Measurements from ENCODE around the gene KIF22. TPM values are rescaled to one million over a fixed set of nuclear protein-coding genes. Genes with fewer than 3 reads are reported as not detected.

KIF22 gene
- total and polyA plus RNA-seq, 9 of the 15 experiments (the other 6 are each of a cell fraction or from before 2014, with no cell fraction given): 8.7 to 232 (median 131) TPM

- TF ChIP-seq, protein P1, sequence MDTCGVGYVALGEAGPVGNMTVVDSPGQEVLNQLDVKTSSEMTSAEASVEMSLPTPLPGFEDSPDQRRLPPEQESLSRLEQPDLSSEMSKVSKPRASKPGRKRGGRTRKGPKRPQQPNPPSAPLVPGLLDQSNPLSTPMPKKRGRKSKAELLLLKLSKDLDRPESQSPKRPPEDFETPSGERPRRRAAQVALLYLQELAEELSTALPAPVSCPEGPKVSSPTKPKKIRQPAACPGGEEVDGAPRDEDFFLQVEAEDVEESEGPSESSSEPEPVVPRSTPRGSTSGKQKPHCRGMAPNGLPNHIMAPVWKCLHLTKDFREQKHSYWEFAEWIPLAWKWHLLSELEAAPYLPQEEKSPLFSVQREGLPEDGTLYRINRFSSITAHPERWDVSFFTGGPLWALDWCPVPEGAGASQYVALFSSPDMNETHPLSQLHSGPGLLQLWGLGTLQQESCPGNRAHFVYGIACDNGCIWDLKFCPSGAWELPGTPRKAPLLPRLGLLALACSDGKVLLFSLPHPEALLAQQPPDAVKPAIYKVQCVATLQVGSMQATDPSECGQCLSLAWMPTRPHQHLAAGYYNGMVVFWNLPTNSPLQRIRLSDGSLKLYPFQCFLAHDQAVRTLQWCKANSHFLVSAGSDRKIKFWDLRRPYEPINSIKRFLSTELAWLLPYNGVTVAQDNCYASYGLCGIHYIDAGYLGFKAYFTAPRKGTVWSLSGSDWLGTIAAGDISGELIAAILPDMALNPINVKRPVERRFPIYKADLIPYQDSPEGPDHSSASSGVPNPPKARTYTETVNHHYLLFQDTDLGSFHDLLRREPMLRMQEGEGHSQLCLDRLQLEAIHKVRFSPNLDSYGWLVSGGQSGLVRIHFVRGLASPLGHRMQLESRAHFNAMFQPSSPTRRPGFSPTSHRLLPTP (IDR thresholded peaks at IDR 0.05; ENCODE audit: borderline replicate concordance, extremely low read depth, insufficient read length): no peak
- no peak for TF ChIP-seq ZNF444 (CRISPR knock-in tag; IDR thresholded peaks at IDR 0.05)
- TF ChIP-seq, protein P2, sequence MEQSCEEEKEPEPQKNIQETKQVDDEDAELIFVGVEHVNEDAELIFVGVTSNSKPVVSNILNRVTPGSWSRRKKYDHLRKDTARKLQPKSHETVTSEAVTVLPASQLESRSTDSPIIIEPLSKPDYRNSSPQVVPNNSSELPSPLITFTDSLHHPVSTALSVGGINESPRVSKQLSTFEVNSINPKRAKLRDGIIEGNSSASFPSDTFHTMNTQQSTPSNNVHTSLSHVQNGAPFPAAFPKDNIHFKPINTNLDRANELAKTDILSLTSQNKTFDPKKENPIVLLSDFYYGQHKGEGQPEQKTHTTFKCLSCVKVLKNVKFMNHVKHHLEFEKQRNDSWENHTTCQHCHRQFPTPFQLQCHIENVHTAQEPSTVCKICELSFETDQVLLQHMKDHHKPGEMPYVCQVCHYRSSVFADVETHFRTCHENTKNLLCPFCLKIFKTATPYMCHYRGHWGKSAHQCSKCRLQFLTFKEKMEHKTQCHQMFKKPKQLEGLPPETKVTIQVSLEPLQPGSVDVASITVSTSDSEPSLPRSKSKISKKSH (CRISPR knock-in tag; IDR thresholded peaks at IDR 0.05): no peak
- TF ChIP-seq, protein P3, sequence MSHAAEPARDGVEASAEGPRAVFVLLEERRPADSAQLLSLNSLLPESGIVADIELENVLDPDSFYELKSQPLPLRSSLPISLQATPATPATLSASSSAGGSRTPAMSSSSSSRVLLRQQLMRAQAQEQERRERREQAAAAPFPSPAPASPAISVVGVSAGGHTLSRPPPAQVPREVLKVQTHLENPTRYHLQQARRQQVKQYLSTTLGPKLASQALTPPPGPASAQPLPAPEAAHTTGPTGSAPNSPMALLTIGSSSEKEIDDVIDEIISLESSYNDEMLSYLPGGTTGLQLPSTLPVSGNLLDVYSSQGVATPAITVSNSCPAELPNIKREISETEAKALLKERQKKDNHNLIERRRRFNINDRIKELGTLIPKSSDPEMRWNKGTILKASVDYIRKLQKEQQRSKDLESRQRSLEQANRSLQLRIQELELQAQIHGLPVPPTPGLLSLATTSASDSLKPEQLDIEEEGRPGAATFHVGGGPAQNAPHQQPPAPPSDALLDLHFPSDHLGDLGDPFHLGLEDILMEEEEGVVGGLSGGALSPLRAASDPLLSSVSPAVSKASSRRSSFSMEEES (CRISPR knock-in tag; IDR thresholded peaks at IDR 0.05): no peak
- no peak for TF ChIP-seq NCOA1 (IDR thresholded peaks at IDR 0.05; ENCODE audit: low read depth)
- TF ChIP-seq SIX5 (IDR thresholded peaks at IDR 0.05; ENCODE audit: borderline replicate concordance in 1 of 2, insufficient read depth in 1 of 2, low read depth in 1 of 2, low read length in 2 of 2): peak; percentile 68 to 73; a peak in 3 of 4 replicates
- TF ChIP-seq ELF2 (CRISPR knock-in tag; IDR thresholded peaks at IDR 0.05): no peak
- TF ChIP-seq, protein P4, sequence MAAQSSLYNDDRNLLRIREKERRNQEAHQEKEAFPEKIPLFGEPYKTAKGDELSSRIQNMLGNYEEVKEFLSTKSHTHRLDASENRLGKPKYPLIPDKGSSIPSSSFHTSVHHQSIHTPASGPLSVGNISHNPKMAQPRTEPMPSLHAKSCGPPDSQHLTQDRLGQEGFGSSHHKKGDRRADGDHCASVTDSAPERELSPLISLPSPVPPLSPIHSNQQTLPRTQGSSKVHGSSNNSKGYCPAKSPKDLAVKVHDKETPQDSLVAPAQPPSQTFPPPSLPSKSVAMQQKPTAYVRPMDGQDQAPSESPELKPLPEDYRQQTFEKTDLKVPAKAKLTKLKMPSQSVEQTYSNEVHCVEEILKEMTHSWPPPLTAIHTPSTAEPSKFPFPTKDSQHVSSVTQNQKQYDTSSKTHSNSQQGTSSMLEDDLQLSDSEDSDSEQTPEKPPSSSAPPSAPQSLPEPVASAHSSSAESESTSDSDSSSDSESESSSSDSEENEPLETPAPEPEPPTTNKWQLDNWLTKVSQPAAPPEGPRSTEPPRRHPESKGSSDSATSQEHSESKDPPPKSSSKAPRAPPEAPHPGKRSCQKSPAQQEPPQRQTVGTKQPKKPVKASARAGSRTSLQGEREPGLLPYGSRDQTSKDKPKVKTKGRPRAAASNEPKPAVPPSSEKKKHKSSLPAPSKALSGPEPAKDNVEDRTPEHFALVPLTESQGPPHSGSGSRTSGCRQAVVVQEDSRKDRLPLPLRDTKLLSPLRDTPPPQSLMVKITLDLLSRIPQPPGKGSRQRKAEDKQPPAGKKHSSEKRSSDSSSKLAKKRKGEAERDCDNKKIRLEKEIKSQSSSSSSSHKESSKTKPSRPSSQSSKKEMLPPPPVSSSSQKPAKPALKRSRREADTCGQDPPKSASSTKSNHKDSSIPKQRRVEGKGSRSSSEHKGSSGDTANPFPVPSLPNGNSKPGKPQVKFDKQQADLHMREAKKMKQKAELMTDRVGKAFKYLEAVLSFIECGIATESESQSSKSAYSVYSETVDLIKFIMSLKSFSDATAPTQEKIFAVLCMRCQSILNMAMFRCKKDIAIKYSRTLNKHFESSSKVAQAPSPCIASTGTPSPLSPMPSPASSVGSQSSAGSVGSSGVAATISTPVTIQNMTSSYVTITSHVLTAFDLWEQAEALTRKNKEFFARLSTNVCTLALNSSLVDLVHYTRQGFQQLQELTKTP (IDR thresholded peaks at IDR 0.05; ENCODE audit: low read depth in 1 of 2, partially characterized antibody in 2 of 2): peak in 1 of 2 experiments; percentile 15
- peak; percentile 97 for TF ChIP-seq CREM (IDR thresholded peaks at IDR 0.05; ENCODE audit: low read depth)
- no peak for TF ChIP-seq NCOA2 (IDR thresholded peaks at IDR 0.05; ENCODE audit: partially characterized antibody in 2 of 2)
- peak; percentile 44; the same call in 1 of the 2 replicates for TF ChIP-seq ETV1 (tag; conservative IDR thresholded peaks at IDR 0.05; ENCODE audit: low read depth)
- TF ChIP-seq SIN3B (IDR thresholded peaks at IDR 0.05; ENCODE audit: low read depth): peak; percentile 67
- peak; percentile 53; the same call in 1 of the 2 replicates for TF ChIP-seq MXI1 (IDR thresholded peaks at IDR 0.05; ENCODE audit: low read depth, low read length)
- no peak for TF ChIP-seq SNIP1 (IDR thresholded peaks at IDR 0.05; ENCODE audit: low read depth)
- peak; percentile 69; the same call in 1 of the 2 replicates for TF ChIP-seq CBFB (CRISPR knock-in tag; IDR thresholded peaks at IDR 0.05)
- peak; percentile 80 for TF ChIP-seq POLR2H (tag; IDR thresholded peaks at IDR 0.05; ENCODE audit: low read depth)
These were observed 25.5 kb downstream of the KIF22 start, which contains the start of gene PAGR1 (continued) for GRCh38 chr16:29815793-29816693.

Measured in K562 (cell line).